ENCODE results near the gene LRP6.

GRCh38 chr12:12229556-12230092 is 37.2 kb downstream of the LRP6 start:
- TF ChIP-seq CTCF (IDR thresholded peaks at IDR 0.05 in 4 of 5, conservative IDR thresholded peaks at IDR 0.05 in 1 of 5) = no peak
- TF ChIP-seq POLR2A (IDR thresholded peaks at IDR 0.05) = no peak
